ENCODE measurements around the gene POLR2B.
"Not testable (repeated sequence)": the region's sequence is repeated elsewhere in the genome, so short reads cannot be mapped to it uniquely, and the experiment has no call there.

Gene POLR2B

GRCh38 chr4:57059890-57060716, 81.4 kb downstream of the POLR2B start:
- no peak for DNase-seq

DNA sequence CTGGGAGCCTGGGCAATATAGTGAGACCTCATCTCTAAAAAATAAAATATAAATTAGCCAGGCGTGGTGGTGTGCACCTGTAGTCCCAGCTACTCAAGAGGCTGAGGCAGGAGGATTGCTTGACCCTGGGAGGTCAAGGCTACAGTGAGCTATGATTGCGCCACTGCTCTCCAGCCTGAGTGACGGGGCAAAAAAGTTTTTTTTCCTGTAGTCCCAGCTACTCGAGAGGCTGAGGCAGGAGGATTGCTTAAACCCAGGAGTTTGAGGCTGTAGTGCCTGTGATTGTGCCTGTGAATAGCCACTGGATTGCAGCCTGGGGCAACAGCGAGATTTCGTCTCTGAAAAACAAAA, 82.0 kb downstream of the POLR2B start:
- not testable (repeated sequence) for DNase-seq

DNA sequence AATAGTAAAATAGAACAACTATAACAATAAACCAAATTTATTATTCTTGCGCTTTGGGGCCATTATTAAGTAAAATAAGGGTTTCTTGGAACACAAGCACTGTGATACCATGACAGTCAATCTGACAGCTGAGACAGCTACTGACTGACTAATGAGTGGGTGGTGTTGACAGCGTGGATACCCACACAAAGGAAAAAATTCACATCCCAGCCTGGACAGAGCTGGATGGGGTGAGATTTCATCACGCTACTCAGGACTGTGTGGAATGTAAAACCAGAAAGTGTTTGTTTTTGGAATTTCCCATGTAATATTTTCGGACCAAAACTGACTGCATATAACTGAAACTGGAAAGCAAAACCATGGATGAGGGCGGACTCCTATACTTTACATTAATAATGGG, 82.7 kb downstream of the POLR2B start:
- no peak for DNase-seq

DNA sequence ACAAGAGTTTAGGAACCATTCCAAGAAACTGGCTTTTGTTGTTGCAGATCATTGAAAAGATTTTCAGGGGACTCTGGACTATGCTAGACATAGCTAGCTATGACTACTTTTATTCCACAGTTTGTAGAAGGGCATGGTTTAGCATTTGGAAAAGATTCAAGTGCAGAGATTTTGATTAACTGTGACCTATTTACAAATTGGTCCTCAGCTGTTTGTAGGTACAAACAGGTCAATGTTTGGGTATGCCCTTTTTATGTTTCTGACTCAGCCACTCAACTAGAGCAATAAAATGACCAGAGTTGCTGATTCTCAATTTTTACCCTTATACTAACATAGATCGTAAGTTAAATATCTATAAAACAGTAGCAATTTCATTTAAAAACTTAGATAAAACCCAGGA, 84.8 kb downstream of the POLR2B start:
- DNase-seq, result no peak

DNA sequence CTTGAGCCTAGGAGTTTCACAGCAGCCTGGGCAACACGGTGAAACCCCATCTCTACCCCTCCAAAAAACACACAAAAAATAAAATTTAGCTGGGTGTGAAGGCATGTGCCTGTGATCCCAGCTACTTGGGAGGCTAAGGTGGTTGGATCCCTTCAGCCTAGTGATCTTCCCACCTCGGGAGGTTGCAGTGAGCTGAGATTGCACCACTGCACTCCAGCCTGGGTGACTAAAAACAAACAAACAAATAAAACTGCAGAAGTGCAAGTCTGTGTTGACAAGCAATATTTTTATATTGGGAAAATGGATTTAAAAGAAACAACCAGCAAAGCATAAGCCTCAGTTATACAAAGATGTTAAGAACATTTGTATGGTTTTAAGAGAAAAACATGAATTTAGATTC, 85.4 kb downstream of the POLR2B start:
- no peak for DNase-seq

DNA sequence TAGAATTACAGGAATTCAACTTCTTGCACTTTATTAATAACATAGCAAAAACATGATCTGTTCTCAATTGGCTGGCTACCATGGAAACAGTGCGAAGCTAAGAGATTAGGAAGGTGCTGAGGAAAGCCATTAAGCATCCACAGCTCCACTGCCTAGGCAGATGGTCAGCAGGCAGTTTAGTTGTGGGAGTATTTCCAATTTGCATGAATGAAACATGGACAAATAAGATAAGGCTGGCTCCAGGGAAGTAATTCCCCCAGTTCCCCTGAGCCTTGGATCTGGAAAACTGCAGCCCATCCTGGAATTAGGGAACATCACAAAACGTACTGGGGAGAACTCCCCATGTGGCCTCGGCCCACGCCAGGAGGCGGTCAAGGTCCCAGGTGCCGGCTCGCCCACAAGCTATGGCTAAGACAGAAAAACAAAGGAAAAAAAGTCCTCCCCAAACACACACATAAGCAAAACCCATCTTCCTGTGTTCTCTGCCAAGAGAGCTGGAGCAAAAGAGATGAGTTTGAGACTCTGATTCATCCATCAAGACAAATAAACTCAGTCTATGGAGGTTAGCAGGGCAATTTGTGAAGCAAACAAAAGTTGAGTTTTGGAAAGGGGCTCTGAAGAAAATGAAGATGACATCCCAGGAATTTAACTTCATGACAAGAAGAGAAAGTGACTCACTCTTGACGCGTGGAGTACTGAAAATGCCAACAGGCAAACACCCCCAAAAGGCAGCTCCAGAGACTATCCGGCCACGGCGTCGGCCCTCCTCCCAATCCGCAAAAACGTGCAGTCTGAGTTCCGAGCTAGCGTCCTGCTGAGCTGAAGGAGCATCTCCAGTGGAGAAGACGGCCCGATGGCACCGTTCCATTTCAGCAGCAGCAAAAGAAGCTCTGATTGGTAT, 86.4 kb downstream of the POLR2B start:
- DNase-seq, result no peak

GRCh38 chr4:57065730-57066482, 87.2 kb downstream of the POLR2B start:
- no peak for DNase-seq

DNA sequence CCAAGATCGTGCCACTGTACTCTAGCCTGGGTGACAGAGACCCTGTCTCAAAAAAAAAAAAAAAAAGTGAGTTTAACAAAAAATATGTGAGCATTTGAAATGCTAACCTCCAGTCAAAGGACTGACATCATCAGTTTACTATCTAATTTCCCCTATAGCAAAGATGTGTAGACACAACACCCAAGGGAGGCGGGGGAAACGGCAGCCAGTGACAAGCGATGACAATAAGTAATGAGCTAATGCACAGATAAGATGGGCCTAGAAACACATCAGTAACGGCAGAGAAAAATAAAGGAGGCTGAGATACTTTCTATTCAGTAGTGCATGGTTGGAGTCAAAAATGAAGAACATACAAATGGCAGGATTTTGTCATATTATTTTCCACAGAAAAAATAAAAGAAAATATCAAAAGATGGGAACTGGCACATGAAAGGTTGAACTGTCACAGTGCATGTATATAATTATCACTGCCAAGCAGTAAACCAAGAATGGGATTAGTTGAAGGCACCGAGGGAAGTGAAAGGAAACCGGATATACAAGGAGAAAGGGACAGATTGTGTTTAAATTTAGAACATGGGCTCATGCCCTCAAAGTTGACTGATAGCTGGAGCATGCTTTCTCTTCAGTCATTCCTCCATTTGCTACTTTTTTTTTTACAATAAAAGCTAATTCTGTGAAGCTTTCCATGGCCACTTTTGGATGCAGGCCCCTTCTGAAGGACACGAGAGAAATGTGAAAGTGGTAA, 89.7 kb downstream of the POLR2B start:
- DNase-seq, result no peak

DNA sequence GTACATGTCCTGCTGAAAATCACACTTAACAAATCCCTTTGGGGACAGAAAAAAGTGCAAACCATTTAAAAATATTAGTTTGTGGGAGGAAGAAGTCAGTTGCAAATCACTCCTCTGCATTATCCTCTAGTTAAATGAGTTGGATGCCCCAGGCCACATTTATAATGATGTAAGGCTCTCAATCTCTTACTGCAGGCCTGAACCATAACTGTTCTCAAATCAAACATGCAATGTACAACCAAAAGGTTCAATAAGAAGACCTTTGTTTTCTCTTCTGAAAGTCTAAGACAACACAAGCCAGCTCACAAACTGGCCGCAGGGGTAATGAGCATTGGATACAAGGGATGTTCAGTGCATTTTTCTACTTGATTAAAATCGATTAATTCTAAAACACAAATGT, 91.8 kb downstream of the POLR2B start:
- DNase-seq, result no peak

- DNase-seq, result no peak
Observed at GRCh38 chr4:57071326-57071725, 92.6 kb downstream of the POLR2B start.

GRCh38 chr4:57073559-57073958, 94.9 kb downstream of the POLR2B start:
- no peak for DNase-seq

GRCh38 chr4:57074744-57075143, 96.0 kb downstream of the POLR2B start:
- no peak for DNase-seq

DNA sequence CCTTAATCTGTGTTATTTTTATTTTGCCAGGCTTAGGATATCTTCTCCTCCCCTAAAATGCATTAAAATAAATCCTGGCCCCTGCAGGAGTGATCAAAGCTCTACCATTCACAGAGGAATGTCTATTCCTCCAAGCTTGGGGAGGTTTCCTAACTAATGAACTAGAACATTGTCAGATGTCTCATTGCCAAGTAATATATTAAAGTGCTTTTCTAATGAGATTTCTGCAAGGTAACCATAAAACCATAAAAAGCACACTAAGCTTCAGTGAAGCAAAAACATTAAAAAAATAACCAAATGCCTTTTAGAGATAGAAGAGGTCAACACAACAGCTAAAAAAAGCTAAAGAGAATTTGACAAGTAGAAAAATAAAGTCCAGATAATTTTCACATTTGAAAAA, 96.7 kb downstream of the POLR2B start:
- DNase-seq, result no peak

DNA sequence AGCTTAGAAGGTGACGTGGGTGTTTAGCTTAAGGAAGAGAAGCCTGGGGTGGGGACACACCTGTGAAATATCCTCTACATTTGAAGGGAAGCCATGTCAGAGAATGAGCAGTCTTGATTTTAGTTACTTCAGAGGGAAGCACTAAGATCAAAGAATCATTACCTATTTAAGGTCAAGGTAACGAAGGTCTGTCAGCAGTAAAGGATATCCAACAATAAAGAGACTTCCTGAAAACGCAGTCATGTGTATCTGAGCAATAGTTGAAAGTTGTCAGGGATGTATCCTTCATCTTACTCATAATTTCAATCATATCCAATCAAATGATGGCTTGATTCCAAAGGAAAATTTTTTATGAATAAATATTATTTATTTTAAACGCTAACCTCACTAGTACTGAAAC, 98.0 kb downstream of the POLR2B start:
- DNase-seq, result no peak

- DNase-seq, result no peak
Observed at GRCh38 chr4:57077550-57078343, 99.1 kb downstream of the POLR2B start.

DNA sequence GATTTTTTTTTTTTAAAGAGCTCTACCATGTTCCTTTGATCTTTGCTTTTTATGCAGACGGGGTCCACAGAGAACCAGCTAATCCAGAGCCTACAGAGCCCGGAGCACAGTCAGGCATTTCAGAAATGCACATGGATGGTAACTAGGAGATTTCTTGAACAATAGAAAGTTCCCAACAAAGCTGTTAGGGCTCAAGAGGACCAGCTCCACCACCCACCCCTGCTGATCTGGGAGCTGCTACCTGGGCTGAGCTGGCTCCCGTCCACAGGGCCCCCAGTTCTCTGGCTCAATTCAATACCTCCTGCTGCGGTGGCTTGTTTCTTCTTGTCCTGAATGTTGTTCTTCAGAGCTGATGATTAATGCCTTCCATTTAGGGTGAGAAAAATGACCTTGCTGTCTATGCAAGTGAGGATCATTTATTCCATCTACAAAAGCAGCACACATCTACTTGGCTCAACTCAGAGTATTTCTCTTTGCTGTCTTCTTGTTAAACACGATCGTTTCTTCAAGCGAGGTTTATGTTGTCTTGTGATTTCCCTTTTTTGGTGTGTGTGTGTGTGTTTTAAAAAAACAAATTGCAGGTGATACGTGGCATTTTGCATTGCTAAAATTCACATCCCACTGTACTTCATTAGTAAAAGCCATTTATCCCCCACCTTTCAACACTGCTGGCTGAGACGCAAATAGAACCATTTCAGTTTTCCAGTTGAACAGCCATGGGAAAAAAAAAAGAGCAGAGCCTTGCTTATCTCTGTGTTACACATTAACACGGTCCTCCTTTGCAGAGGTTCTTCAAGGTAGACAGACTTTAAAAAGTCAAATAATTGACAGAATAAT, 100.2 kb downstream of the POLR2B start:
- no peak for DNase-seq
